H9 (cell line): Measurements from ENCODE around the gene SMARCAL1. TPM values are rescaled to one million over a fixed set of nuclear protein-coding genes. Genes with fewer than 3 reads are reported as not detected.

Experiments used
- DNase-seq: peaks from one replicate; pipeline ENCODE4 v3.0.0-alpha.2; 2017
- H2AFZ ChIP-seq: one replicate; pipeline ENCODE4 v1.6.1; 2013; ENCODE audit warnings: mild to moderate bottlenecking, low read length, control low read depth, moderate library complexity
- H2AK5ac ChIP-seq: 2 replicates; pipeline ENCODE4 v1.6.1; 2013; ENCODE audit warnings: low read length, control low read depth, mixed read lengths; ENCODE audit not compliant: insufficient read length
- H2BK120ac ChIP-seq: one replicate; pipeline ENCODE4 v1.6.1; 2013; ENCODE audit warnings: low read depth, mild to moderate bottlenecking, low read length, control low read depth, inconsistent platforms; ENCODE audit not compliant: poor library complexity, severe bottlenecking
- H2BK12ac ChIP-seq: 2 replicates; pipeline ENCODE4 v1.6.1; 2013; ENCODE audit warnings: low read length, control low read depth, mixed read lengths, low read depth; ENCODE audit not compliant: insufficient read length
- H2BK15ac ChIP-seq: 2 replicates; pipeline ENCODE4 v1.6.1; 2013; ENCODE audit warnings: low read depth, low read length, control low read depth
- H2BK20ac ChIP-seq: one replicate; pipeline ENCODE4 v1.6.1; 2013; ENCODE audit warnings: low read depth, mild to moderate bottlenecking, low read length, control low read depth, inconsistent platforms; ENCODE audit not compliant: poor library complexity, severe bottlenecking
- H2BK5ac ChIP-seq: 2 replicates; pipeline ENCODE4 v1.6.1; 2013; ENCODE audit warnings: low read length, control low read depth, mixed read lengths; ENCODE audit not compliant: insufficient read length
- H3K14ac ChIP-seq: 2 replicates; pipeline ENCODE4 v1.6.1; 2013; ENCODE audit warnings: low read length, control low read depth; ENCODE audit not compliant: insufficient read depth
- H3K18ac ChIP-seq: 2 replicates; pipeline ENCODE4 v1.6.1; 2013; ENCODE audit warnings: low read depth, mild to moderate bottlenecking, mixed read lengths, low read length, control low read depth; ENCODE audit not compliant: insufficient read length
- H3K23ac ChIP-seq: 2 replicates; pipeline ENCODE4 v1.6.1; 2013; ENCODE audit warnings: low read length, control low read depth, mixed read lengths, low read depth; ENCODE audit not compliant: insufficient read length
- H3K23me2 ChIP-seq: 2 replicates; pipeline ENCODE4 v1.6.1; 2013; ENCODE audit warnings: low read depth, mild to moderate bottlenecking, mixed read lengths, low read length, control low read depth; ENCODE audit not compliant: insufficient read length, poor library complexity, severe bottlenecking
- H3K27ac ChIP-seq: 2 replicates; pipeline ENCODE4 v1.5.1; 2013; ENCODE audit warnings: low read length, control low read depth, mixed read lengths, low read depth; ENCODE audit not compliant: insufficient read length
- H3K27me3 ChIP-seq: 2 replicates; pipeline ENCODE4 v1.6.1; 2013; ENCODE audit warnings: low read length, control low read depth, inconsistent platforms; ENCODE audit not compliant: insufficient read depth
- H3K4ac ChIP-seq: 2 replicates; pipeline ENCODE4 v1.6.1; 2013; ENCODE audit warnings: low read depth, mild to moderate bottlenecking, control low read depth, inconsistent platforms, low read length, moderate library complexity
- H3K4me1 ChIP-seq: 2 replicates; pipeline ENCODE4 v1.6.1; 2013; ENCODE audit warnings: low read length, control low read depth, inconsistent platforms; ENCODE audit not compliant: insufficient read depth
- H3K4me2 ChIP-seq: 2 replicates; pipeline ENCODE4 v1.6.1; 2013; ENCODE audit warnings: low read length, control low read depth, mixed read lengths; ENCODE audit not compliant: insufficient read length, insufficient read depth
- H3K56ac ChIP-seq: 2 replicates; pipeline ENCODE4 v1.6.1; 2013; ENCODE audit warnings: low read depth, mild to moderate bottlenecking, mixed read lengths, low read length, control low read depth; ENCODE audit not compliant: insufficient read length
- H3K79me1 ChIP-seq: 2 replicates; pipeline ENCODE4 v1.6.1; 2013; ENCODE audit warnings: low read depth, mild to moderate bottlenecking, moderate library complexity, low read length, control low read depth, inconsistent platforms; ENCODE audit not compliant: insufficient read depth, poor library complexity, severe bottlenecking
- H3K79me2 ChIP-seq: 2 replicates; pipeline ENCODE4 v1.6.1; 2013; ENCODE audit warnings: low read length, control low read depth, inconsistent platforms; ENCODE audit not compliant: insufficient read depth
- H3K9ac ChIP-seq: 2 replicates; pipeline ENCODE4 v1.6.1; 2013; ENCODE audit warnings: low read length, control low read depth, mixed read lengths; ENCODE audit not compliant: insufficient read length; ENCODE audit errors: extremely low read depth
- H3K9me3 ChIP-seq: one replicate; pipeline ENCODE4 v1.6.1; 2013; ENCODE audit warnings: low read depth, low read length, inconsistent platforms; ENCODE audit not compliant: control insufficient read depth
- H3T11ph ChIP-seq: one replicate; pipeline ENCODE4 v1.6.1; 2013; ENCODE audit warnings: mild to moderate bottlenecking, low read length, control low read depth, inconsistent platforms
- H4K20me1 ChIP-seq: one replicate; pipeline ENCODE4 v1.6.1; 2013; ENCODE audit not compliant: control insufficient read depth, insufficient read length, insufficient read depth
- H4K5ac ChIP-seq: 2 replicates; pipeline ENCODE4 v1.6.1; 2013; ENCODE audit warnings: low read depth, mild to moderate bottlenecking, mixed read lengths, low read length, control low read depth; ENCODE audit not compliant: insufficient read length
- H4K8ac ChIP-seq: replicated peaks from 2 replicates; pipeline ENCODE4 v1.6.1; 2013; ENCODE audit warnings: low read length, control low read depth, mixed read lengths, low read depth; ENCODE audit not compliant: insufficient read length
- H4K91ac ChIP-seq: 2 replicates; pipeline ENCODE4 v1.6.1; 2013; ENCODE audit warnings: low read depth, mild to moderate bottlenecking, moderate library complexity, mixed read lengths, low read length, control low read depth; ENCODE audit not compliant: insufficient read length
- H3K27ac Mint-ChIP-seq, 3 experiments: 2 replicates in 2 of 3; 3 replicates in 1 of 3; pipeline ENCODE4 v1.8.0; 2020 to 2021; ENCODE audit warnings: mixed read lengths in 3 of 3, mild to moderate bottlenecking in 1 of 3, moderate library complexity in 1 of 3
- H3K27me3 Mint-ChIP-seq: 2 replicates; pipeline ENCODE4 v1.8.0; 2021; ENCODE audit warnings: low read depth, mild to moderate bottlenecking, moderate library complexity, mixed read lengths
- H3K36me3 Mint-ChIP-seq, 3 experiments: 2 replicates in 2 of 3; 3 replicates in 1 of 3; pipeline ENCODE4 v1.8.0; 2020 to 2021; ENCODE audit warnings: low read depth in 3 of 3, mixed read lengths in 3 of 3; ENCODE audit not compliant: insufficient read depth in 1 of 3
- H3K4me1 Mint-ChIP-seq, 2 experiments: 2 replicates each; pipeline ENCODE4 v1.8.0; 2020; ENCODE audit warnings: mixed read lengths in 2 of 2
- H3K4me3 Mint-ChIP-seq, 2 experiments: 2 replicates in 1 of 2; 3 replicates in 1 of 2; pipeline ENCODE4 v1.8.0; 2020 to 2021; ENCODE audit warnings: mild to moderate bottlenecking in 2 of 2, mixed read lengths in 2 of 2, moderate library complexity in 1 of 2
- H3K9me3 Mint-ChIP-seq, 2 experiments: 2 replicates in 1 of 2; 3 replicates in 1 of 2; pipeline ENCODE4 v1.8.0; 2020; ENCODE audit warnings: mild to moderate bottlenecking in 2 of 2, mixed read lengths in 2 of 2, moderate library complexity in 1 of 2
- WGBS: extraction: QIAGEN DNeasy Blood & Tissue Kit; methylation state at CpG from one replicate; pipeline ENCODE4 v1.1.7; 2013; ENCODE audit warnings: missing lambda C conversion rate, low lambda C conversion rate, mixed read lengths; ENCODE audit not compliant: insufficient read length; ENCODE audit errors: extremely low coverage; 5-methylcytosine and 5-hydroxymethylcytosine counted together
- total RNA-seq: library from RNA; stranded (reverse); gene quantifications from 2 replicates; pipeline ENCODE4 v1.2.1, GENCODE V29; 2021
- TF ChIP-seq, protein P1 (sequence below): fragments of 200-600 bp; sonication (generic); conservative IDR thresholded peaks from 3 replicates; pipeline ENCODE4 v1.8.0; 2021; ENCODE audit warnings: antibody characterized with exemption, mild to moderate bottlenecking

SMARCAL1 gene
- total RNA-seq, 1 experiment from 2014 or later, result 16.5 TPM

DNA sequence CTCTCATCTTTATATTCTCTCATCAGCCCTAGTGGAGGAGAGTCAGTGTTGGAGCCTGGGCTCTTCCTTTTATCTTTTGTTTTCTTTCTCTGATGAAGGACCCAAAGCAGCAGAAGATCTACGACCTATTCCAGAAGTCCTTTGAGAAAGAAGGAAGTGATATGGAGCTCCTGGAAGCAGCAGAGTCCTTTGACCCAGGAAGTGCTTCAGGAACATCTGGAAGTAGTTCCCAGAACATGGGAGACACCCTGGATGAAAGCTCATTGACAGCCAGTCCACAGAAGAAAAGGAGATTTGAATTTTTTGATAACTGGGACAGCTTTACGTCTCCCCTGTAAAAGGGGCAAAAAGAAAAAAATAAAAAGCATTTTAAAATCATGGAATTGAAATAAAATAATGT lies 70.4 kb downstream of the SMARCAL1 start:
- H3K36me3 Mint-ChIP-seq, result peaks cover 0 to 16% (median 13%) of the 10 kb centered on the region in 3 experiments; a peak in 5 of 7 replicates
- H3K4me1 Mint-ChIP-seq, result peaks cover 5 to 6% of the 10 kb centered on the region in 2 experiments; a peak in 3 of 4 replicates
- Histone ChIP-seq H3K18ac (no peak overlapping the region), H3K9ac (no peak overlapping the region), H4K91ac (no peak overlapping the region), H3K14ac (no peak overlapping the region), H2BK12ac (no peak overlapping the region), H3K23me2 (no peaks in the 10 kb centered on the region), H2BK15ac (no peak overlapping the region), H2BK20ac (no peak overlapping the region), H3K4ac (no peak overlapping the region), H4K5ac (no peak overlapping the region), H4K20me1 (no peaks in the 10 kb centered on the region), H3K4me1 (0 out of 2 replicates have a peak, but pooled peaks cover 4% of the 10 kb centered on the region), H2BK120ac (no peak overlapping the region), H3K27me3 (no peaks in the 10 kb centered on the region), H3K56ac (no peak overlapping the region), H3K79me1 (no peaks in the 10 kb centered on the region), H2AFZ (no peak overlapping the region), H3K4me2 (no peak overlapping the region), H3K27ac (no peak overlapping the region), H2BK5ac (no peak overlapping the region), H3K9me3 (no peaks in the 10 kb centered on the region), H4K8ac (no peak overlapping the region), H3K23ac (no peak overlapping the region), H3T11ph (no peak overlapping the region), H2AK5ac (no peak overlapping the region), H3K79me2 (no peaks in the 10 kb centered on the region)
- no peaks in the 10 kb centered on the region for H3K27me3 Mint-ChIP-seq
- no peak for DNase-seq
- H3K4me3 Mint-ChIP-seq, result no peak overlapping the region
- TF ChIP-seq, protein P1, sequence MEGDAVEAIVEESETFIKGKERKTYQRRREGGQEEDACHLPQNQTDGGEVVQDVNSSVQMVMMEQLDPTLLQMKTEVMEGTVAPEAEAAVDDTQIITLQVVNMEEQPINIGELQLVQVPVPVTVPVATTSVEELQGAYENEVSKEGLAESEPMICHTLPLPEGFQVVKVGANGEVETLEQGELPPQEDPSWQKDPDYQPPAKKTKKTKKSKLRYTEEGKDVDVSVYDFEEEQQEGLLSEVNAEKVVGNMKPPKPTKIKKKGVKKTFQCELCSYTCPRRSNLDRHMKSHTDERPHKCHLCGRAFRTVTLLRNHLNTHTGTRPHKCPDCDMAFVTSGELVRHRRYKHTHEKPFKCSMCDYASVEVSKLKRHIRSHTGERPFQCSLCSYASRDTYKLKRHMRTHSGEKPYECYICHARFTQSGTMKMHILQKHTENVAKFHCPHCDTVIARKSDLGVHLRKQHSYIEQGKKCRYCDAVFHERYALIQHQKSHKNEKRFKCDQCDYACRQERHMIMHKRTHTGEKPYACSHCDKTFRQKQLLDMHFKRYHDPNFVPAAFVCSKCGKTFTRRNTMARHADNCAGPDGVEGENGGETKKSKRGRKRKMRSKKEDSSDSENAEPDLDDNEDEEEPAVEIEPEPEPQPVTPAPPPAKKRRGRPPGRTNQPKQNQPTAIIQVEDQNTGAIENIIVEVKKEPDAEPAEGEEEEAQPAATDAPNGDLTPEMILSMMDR, result no peak
- H3K9me3 Mint-ChIP-seq, result no peaks in the 10 kb centered on the region
- H3K27ac Mint-ChIP-seq, result no peak overlapping the region
- no CpG with 5 or more reads among the region's 2 CpGs for WGBS
